ENCODE measurements around the gene ALCAM. TPM values are rescaled to one million over a fixed set of nuclear protein-coding genes. Genes with fewer than 3 reads are reported as not detected.

Gene ALCAM
- total and polyA plus RNA-seq, 2 donors (not counting 3 experiments of a cell fraction or from before 2014, with no cell fraction given) = 46.3 to 118 TPM

GRCh38 chr3:105459566-105460290 lies 93.0 kb downstream of the ALCAM start:
- dilution Hi-C loops (cut with MboI; ENCODE audit: extremely low pct_ligation_motif_present, low sequenced_read_pairs) = no loop called here
- no peak for DNase-seq (ENCODE audit: low read depth, low spot score)
- no peaks in the 10 kb centered on the region for H3K9me1 ChIP-seq (replicated peaks; ENCODE audit: control insufficient read depth, extremely low read depth, insufficient read depth, low read length)
- H3K36me3 ChIP-seq (ENCODE audit: control insufficient read depth in 2 of 2, extremely low read depth in 1 of 2, insufficient read depth in 2 of 2, low read length in 2 of 2) = no peaks in the 10 kb centered on the region
- no peak overlapping the region for H3K4me3 ChIP-seq (replicated peaks in 1 of 3; ENCODE audit: insufficient read depth in 1 of 3, low read depth in 1 of 3, low read length in 3 of 3)
- peaks cover 8% of the 10 kb centered on the region for H3K4me1 ChIP-seq (ENCODE audit: control insufficient read depth, extremely low read depth, insufficient read depth, low read length)
- POLR2A ChIA-PET = no interaction called here
- no peak overlapping the region for H3K9ac ChIP-seq (replicated peaks; ENCODE audit: extremely low read depth, insufficient read depth, low read length)
- no peak overlapping the region for H3K4me2 ChIP-seq (ENCODE audit: insufficient read depth, low read length)
- intact Hi-C loops (cut with micrococcal nuclease) = no loop called here
- TF ChIP-seq JUN (IDR thresholded peaks at IDR 0.05; ENCODE audit: borderline replicate concordance, insufficient read depth, insufficient read length, low read depth) = no peak
- TF ChIP-seq EZH2 (IDR thresholded peaks at IDR 0.05; ENCODE audit: borderline replicate concordance, low read depth, low read length, severe bottlenecking) = no peak
- no peak for TF ChIP-seq FOS (IDR thresholded peaks at IDR 0.05; ENCODE audit: borderline replicate concordance, insufficient read depth, low read length)
- TF ChIP-seq MYC (IDR thresholded peaks at IDR 0.05; ENCODE audit: low read depth, low read length) = no peak
- no peak for TF ChIP-seq POLR2AphosphoS5 (IDR thresholded peaks at IDR 0.05; ENCODE audit: insufficient read depth, low read depth, low read length)
- TF ChIP-seq, protein P1, sequence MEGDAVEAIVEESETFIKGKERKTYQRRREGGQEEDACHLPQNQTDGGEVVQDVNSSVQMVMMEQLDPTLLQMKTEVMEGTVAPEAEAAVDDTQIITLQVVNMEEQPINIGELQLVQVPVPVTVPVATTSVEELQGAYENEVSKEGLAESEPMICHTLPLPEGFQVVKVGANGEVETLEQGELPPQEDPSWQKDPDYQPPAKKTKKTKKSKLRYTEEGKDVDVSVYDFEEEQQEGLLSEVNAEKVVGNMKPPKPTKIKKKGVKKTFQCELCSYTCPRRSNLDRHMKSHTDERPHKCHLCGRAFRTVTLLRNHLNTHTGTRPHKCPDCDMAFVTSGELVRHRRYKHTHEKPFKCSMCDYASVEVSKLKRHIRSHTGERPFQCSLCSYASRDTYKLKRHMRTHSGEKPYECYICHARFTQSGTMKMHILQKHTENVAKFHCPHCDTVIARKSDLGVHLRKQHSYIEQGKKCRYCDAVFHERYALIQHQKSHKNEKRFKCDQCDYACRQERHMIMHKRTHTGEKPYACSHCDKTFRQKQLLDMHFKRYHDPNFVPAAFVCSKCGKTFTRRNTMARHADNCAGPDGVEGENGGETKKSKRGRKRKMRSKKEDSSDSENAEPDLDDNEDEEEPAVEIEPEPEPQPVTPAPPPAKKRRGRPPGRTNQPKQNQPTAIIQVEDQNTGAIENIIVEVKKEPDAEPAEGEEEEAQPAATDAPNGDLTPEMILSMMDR (IDR thresholded peaks at IDR 0.05; ENCODE audit: extremely low read depth in 1 of 2, insufficient read depth in 1 of 2, low read depth in 1 of 2, low read length in 2 of 2) = no peak
- no peak for TF ChIP-seq POLR2A (IDR thresholded peaks at IDR 0.05; ENCODE audit: low read depth, low read length)
- TF ChIP-seq MAX (IDR thresholded peaks at IDR 0.05; ENCODE audit: insufficient read depth, insufficient read length) = no peak
- TF ChIP-seq GATA2 (IDR thresholded peaks at IDR 0.05; ENCODE audit: insufficient read depth, insufficient read length, low read depth, low read length) = no peak
- peaks cover 14% of the 10 kb centered on the region for H3K79me2 ChIP-seq (ENCODE audit: control insufficient read depth, insufficient read depth, low read length)
- FAIRE-seq = peak; percentile 26
- CTCF ChIA-PET = no interaction called here
- peaks cover 3% of the 10 kb centered on the region for H4K20me1 ChIP-seq (replicated peaks; ENCODE audit: control insufficient read depth, extremely low read depth, insufficient read depth, low read length)
- no TSS peak for BruUV-seq (replicated peaks)
- no peaks in the 10 kb centered on the region for H3K27me3 ChIP-seq (ENCODE audit: control insufficient read depth in 2 of 2, insufficient read depth in 2 of 2, low read length in 2 of 2)
- no peak overlapping the region for H2AFZ ChIP-seq (ENCODE audit: low read depth, low read length)
- H3K27ac ChIP-seq (ENCODE audit: insufficient read depth, low read depth, low read length) = no peak overlapping the region
- no peaks in the 10 kb centered on the region for H3K9me3 ChIP-seq (replicated peaks; ENCODE audit: control insufficient read depth, insufficient read depth, low read length)
